Measurements from ENCODE around the gene BPIFB2.

Gene BPIFB2

DNA sequence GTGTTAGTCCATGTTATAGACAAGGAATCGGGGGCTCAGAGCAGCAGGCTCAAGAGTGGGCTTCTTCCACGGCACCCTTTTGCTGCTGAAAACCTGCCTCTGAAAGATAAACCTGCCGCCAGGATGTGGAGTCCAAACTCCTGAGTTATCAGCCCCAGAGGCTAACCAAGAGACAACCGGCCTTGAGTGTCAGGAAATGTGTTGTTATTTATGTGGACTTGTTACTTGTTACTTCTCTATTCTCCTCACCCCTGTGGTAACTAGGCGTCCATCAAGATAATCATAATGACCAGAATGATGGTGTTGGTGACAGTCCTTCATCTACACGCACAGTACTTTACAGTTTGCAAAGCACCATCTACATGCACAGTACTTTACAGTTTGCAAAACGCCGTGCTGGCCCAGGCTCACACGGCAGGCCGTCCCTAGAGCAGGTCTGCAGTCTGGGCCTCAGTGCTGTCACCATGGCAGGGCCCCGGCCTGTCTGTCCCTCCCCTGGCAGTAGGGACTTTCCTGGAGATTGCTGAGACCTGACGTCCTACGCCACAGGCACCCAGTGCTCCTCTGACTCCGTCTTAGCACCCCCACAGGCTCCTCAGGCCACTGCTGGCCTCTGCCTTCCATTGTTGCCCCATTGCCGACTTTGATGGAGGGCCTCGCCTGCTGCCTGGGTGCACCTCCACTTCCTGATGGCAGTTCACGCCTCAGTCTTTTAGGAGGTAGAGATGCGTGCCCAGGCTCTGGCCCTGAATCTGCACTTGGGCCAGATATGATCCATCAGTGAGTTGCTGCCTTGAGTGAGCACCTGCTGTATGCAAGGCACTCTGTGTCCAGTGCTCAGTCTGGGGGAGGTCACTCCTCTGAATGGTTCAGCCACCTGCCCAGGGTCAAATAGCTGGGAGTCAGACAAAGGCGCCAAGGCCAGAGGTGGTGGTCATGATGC lies 62.9 kb downstream of the BPIFB2 start:
- no peak for DNase-seq (ENCODE audit: low spot score)

DNA sequence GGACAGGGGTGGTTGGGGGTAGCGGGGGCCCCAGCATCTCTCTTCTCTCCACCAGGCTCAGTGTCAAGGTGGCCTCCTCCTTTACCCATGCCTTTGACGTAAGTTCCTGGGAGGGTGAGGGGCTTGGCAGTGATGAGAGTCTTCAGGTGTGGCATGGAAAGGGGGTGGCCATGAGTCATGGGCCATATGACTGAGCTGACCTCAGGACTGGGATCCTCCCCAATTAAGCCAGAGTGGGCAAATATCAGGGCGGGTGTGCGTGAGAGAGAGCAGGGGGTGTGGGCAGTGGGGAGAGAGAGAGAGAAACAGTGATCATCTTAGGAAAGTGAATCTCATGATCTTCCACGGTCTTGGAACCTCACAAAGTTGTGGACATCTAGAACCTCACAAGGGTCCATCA lies 63.7 kb downstream of the BPIFB2 start:
- DNase-seq (ENCODE audit: low spot score) = no peak

DNA sequence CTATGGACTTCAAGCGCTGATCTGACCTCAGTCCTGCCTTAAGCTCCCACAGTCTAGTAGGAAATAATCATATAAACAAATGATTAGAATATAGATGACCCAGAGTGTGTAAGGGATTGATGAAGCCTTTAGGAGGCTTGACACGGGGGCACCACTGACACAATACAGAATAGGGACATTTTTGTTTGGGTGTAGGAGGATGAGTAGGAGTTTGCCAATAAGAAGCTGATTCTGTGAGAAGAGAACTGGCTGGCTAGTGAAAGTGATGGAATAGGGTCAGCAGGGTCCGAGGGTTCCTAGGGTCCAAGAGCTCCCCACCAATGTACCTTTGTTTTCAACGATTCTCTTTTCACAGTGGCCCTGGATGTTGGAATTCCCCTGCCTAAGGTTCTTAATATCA lies 64.9 kb downstream of the BPIFB2 start:
- DNase-seq (ENCODE audit: low spot score) = no peak

DNA sequence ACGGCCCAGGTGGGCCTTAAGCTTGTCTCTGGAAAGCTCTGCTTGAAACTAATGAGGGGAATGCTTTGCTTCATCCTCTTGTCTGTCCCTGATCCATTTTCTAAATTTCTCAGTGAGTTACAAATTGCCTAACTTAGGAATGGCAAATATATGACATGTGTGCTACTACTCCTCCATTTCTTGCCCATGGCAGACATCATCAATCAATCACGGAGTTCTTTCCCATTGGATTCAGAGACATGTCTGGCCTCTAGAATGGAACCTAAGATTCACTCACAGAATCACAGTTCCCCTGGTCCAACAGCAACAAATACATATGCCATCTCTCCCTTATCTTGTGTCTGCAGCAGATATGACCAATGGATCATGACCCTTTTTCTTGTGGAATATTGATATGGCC lies 65.3 kb downstream of the BPIFB2 start:
- DNase-seq (ENCODE audit: low spot score) = no peak
